HG03175 (cell line): ENCODE measurements around the gene MST1R.

Experiments
- ATAC-seq: cut with Tn5 transposase; IDR thresholded peaks from one replicate; pipeline ENCODE4 v1.9.1; 2021; ENCODE audit warnings: mild to moderate bottlenecking, moderate library complexity; ENCODE audit not compliant: unreplicated experiment

Gene MST1R

GRCh38 chr3:49879721-49880120 is 24.0 kb downstream of the MST1R start:
- ATAC-seq = no peak

GRCh38 chr3:49878686-49879085 is 25.0 kb downstream of the MST1R start:
- no peak for ATAC-seq

GRCh38 chr3:49877716-49878115 is 26.0 kb downstream of the MST1R start:
- no peak for ATAC-seq

- no peak for ATAC-seq
Observed at GRCh38 chr3:49876567-49876966, 27.1 kb downstream of the MST1R start.

- no peak for ATAC-seq
Observed at GRCh38 chr3:49873623-49874022, 30.1 kb downstream of the MST1R start.

GRCh38 chr3:49872801-49873281 is 30.8 kb downstream of the MST1R start:
- ATAC-seq = no peak

- no peak for ATAC-seq
Observed at GRCh38 chr3:49871531-49872153, 32.0 kb downstream of the MST1R start.

- ATAC-seq = no peak
Observed at GRCh38 chr3:49869525-49870126, 34.0 kb downstream of the MST1R start, which contains the start of gene CAMKV. CAMKV (minus strand) TSS chr3:49869906; CDS start chr3:49862388, 7,518 bp downstream.

- ATAC-seq = no peak
Observed at GRCh38 chr3:49868862-49869466, 34.7 kb downstream of the MST1R start.

- ATAC-seq = no peak
Observed at GRCh38 chr3:49867871-49868321, 35.8 kb downstream of the MST1R start.

- no peak for ATAC-seq
Observed at GRCh38 chr3:49867400-49867799, 36.3 kb downstream of the MST1R start.

- ATAC-seq = no peak
Observed at GRCh38 chr3:49865198-49865784, 38.4 kb downstream of the MST1R start.

GRCh38 chr3:49864505-49864904 is 39.2 kb downstream of the MST1R start:
- no peak for ATAC-seq

- no peak for ATAC-seq
Observed at GRCh38 chr3:49859576-49860305, 43.9 kb downstream of the MST1R start.

GRCh38 chr3:49856181-49857005 is 47.3 kb downstream of the MST1R start, which contains the start of gene TRAIP:
TRAIP (minus strand) TSS chr3:49856564; CDS start chr3:49856453, 111 bp downstream.
- peak; percentile 94 for ATAC-seq

GRCh38 chr3:49855662-49856061 is 48.0 kb downstream of the MST1R start:
- ATAC-seq = no peak

GRCh38 chr3:49845694-49846093 is 58.0 kb downstream of the MST1R start:
- ATAC-seq = no peak

GRCh38 chr3:49844464-49845183 is 59.0 kb downstream of the MST1R start:
- no peak for ATAC-seq

GRCh38 chr3:49842843-49843517 is 60.7 kb downstream of the MST1R start:
- no peak for ATAC-seq
